Right lobe of liver (tissue), 4 donors: ENCODE measurements around the gene BCL2L11.

Experiments used
- CTCF ChIP-seq, 4 donors: fragments of 200-600 bp in 3 of 4; fragments of 450-650 bp in 1 of 4; IDR thresholded peaks; one replicate each; pipeline versions ENCODE4 v1.5.1 to v1.8.0; 2016 to 2022; ENCODE audit warnings: antibody characterized with exemption in 4 of 4, mild to moderate bottlenecking in 2 of 4
- POLR2A ChIP-seq: fragments of 450-650 bp; IDR thresholded peaks from one replicate; pipeline ENCODE4 v1.6.1; 2017; ENCODE audit warnings: antibody characterized with exemption, mild to moderate bottlenecking
- donor health status: DM: no; HTN: no; CAD: no.
- donor health status: DM: no; HTN: no; CAD: no.
- donor health status: DM: no; HTN: yes; CAD: no.

GRCh38 chr2:111156529-111156928 lies 35.8 kb downstream of the BCL2L11 start:
- TF ChIP-seq CTCF (IDR thresholded peaks at IDR 0.05) (no peak), POLR2A (no peak)
